Esophagus squamous epithelium (tissue), 5 donors: Measurements from ENCODE around the gene PIK3AP1. TPM values are rescaled to one million over a fixed set of nuclear protein-coding genes. Genes with fewer than 3 reads are reported as not detected.

Source experiments
- DNase-seq: peaks from one replicate; lab custom pipeline; 2025; lab: John Stamatoyannopoulos, UW
- H3K27ac ChIP-seq, 4 donors: fragments of 200-600 bp; sonication (generic); one replicate each; pipeline ENCODE4 v1.5.1; 2016 to 2019; ENCODE audit warnings: mild to moderate bottlenecking in 1 of 4
- H3K27me3 ChIP-seq, 4 donors: fragments of 200-600 bp; sonication (generic); 1 replicate in 3 of 4; 2 replicates in 1 of 4; pipeline versions ENCODE4 v1.5.1 to v1.6.0; 2017 to 2021; ENCODE audit warnings: antibody characterized with exemption in 1 of 4
- H3K36me3 ChIP-seq, 3 donors: fragments of 200-600 bp; sonication (generic); one replicate each; pipeline ENCODE4 v1.5.1; 2016 to 2019
- H3K4me1 ChIP-seq, 3 donors: fragments of 200-600 bp; sonication (generic); one replicate each; pipeline ENCODE4 v1.5.1; 2017 to 2019
- H3K4me3 ChIP-seq, 4 donors: fragments of 200-600 bp; sonication (generic); 1 replicate in 3 of 4; 2 replicates in 1 of 4; pipeline ENCODE4 v1.5.1; 2016 to 2019; ENCODE audit warnings: mild to moderate bottlenecking in 2 of 4, moderate library complexity in 1 of 4
- H3K9me3 ChIP-seq, 3 donors: fragments of 200-600 bp; sonication (generic); one replicate each; pipeline ENCODE4 v1.5.1; 2016 to 2019
- CTCF ChIP-seq, 6 experiments: fragments of 450-650 bp in 4 of 6; fragments of 200-600 bp in 2 of 6; sonication (generic) in 2 of 6; IDR thresholded peaks; one replicate each; pipeline ENCODE4 v1.5.1; 2016 to 2019; ENCODE audit warnings: antibody characterized with exemption in 6 of 6, mild to moderate bottlenecking in 4 of 6, moderate library complexity in 4 of 6
- POLR2A ChIP-seq, 4 donors: fragments of 450-650 bp; IDR thresholded peaks; one replicate each; pipeline ENCODE4 v1.6.1; 2017; ENCODE audit warnings: antibody characterized with exemption in 4 of 4, mild to moderate bottlenecking in 4 of 4, moderate library complexity in 3 of 4
- WGBS, 2 donors: methylation state at CpG; one replicate each; pipeline ENCODE4 v1.1.5; 2018; 5-methylcytosine and 5-hydroxymethylcytosine counted together
- intact Hi-C: fragments of 100-400 bp; cut with DNase I; formaldehyde crosslinking; loops from one replicate; pipeline ENCODE4 v1.15.0; 2022
- total RNA-seq, 4 donors: library from RNA; depleted of rRNA; stranded (reverse); fragments of >200 nt; gene quantifications; one replicate each; pipeline ENCODE4 v1.1.0, GENCODE V29; 2016
- donor health status: DM: yes; HTN: yes; CAD: no.

PIK3AP1 gene
- total RNA-seq, 4 donors from 2014 or later: 0.57 to 7.6 (median 3.7) TPM

- WGBS, 2 donors: 60 to 67% methylated on average over 1 of the region's 1 CpG
These were observed 83.8 kb downstream of the PIK3AP1 start for GRCh38 chr10:96636551-96636950.

GRCh38 chr10:96632974-96633710 is 87.2 kb downstream of the PIK3AP1 start:
- intact Hi-C loops: no loop called here
- Histone ChIP-seq H3K27ac (no peak overlapping the region), H3K36me3 (no peaks in the 10 kb centered on the region), H3K27me3 (no peaks in the 10 kb centered on the region), H3K9me3 (no peaks in the 10 kb centered on the region), H3K4me3 (no peak overlapping the region), H3K4me1 (peaks cover 0 to 14% (median 0%) of the 10 kb centered on the region in 3 donors)
- WGBS, 2 donors: 64 to 68% methylated on average over 4 of the region's 4 CpGs
- DNase-seq: no peak
- TF ChIP-seq CTCF (IDR thresholded peaks at IDR 0.05) (no peak), POLR2A (IDR thresholded peaks at IDR 0.05) (no peak)

More at GRCh38 chr10:96636551-96636950, 83.8 kb downstream of the PIK3AP1 start:
- H3K4me1 ChIP-seq: peaks cover 0 to 14% (median 0%) of the 10 kb centered on the region in 3 donors
- no peaks in the 10 kb centered on the region for H3K27me3 ChIP-seq
- DNase-seq: no peak
- H3K9me3 ChIP-seq: no peaks in the 10 kb centered on the region
- H3K36me3 ChIP-seq: no peaks in the 10 kb centered on the region
- intact Hi-C loops: no loop called here
- TF ChIP-seq CTCF (IDR thresholded peaks at IDR 0.05): no peak
- no peak for TF ChIP-seq POLR2A (IDR thresholded peaks at IDR 0.05)
- no peak overlapping the region for H3K27ac ChIP-seq
- H3K4me3 ChIP-seq: no peak overlapping the region

DNA sequence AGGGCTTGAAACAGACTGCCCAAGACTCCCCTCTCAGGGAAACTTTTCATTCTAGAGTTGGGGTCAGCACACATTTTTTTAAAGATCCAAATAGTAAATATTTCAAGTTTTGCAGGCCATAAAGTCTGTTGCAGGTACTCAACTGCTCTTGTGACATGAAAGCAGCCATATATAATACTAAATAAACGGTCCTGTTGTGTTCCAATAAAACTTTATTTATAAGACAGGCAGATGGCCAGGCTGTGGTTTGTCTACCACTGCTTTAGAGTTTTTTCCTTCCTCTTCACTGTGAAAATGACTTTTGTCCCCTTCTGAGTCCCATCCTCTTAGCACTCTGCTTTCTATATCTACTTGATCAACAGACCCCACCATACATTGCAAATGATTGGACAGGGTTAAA is 93.0 kb downstream of the PIK3AP1 start:
- no peaks in the 10 kb centered on the region for H3K9me3 ChIP-seq
- DNase-seq: no peak
- WGBS, 2 donors: 75 to 92% methylated on average over 1 of the region's 1 CpG
- no peaks in the 10 kb centered on the region for H3K4me1 ChIP-seq
- no peaks in the 10 kb centered on the region for H3K27me3 ChIP-seq
- intact Hi-C loops: no loop called here
- TF ChIP-seq CTCF (IDR thresholded peaks at IDR 0.05) (no peak), POLR2A (IDR thresholded peaks at IDR 0.05) (no peak)
- no peaks in the 10 kb centered on the region for H3K36me3 ChIP-seq
- no peak overlapping the region for H3K4me3 ChIP-seq
- H3K27ac ChIP-seq: no peak overlapping the region

- TF ChIP-seq CTCF (IDR thresholded peaks at IDR 0.05) (no peak), POLR2A (IDR thresholded peaks at IDR 0.05) (no peak)
- DNase-seq: no peak
- 76 to 81% methylated on average over 4 to 5 of the region's 5 CpGs for WGBS, 2 donors
- no peak overlapping the region for H3K27ac ChIP-seq
- H3K36me3 ChIP-seq: no peaks in the 10 kb centered on the region
- intact Hi-C loops: no loop called here
- H3K4me3 ChIP-seq: no peak overlapping the region
- H3K4me1 ChIP-seq: no peaks in the 10 kb centered on the region
- no peaks in the 10 kb centered on the region for H3K9me3 ChIP-seq
- no peaks in the 10 kb centered on the region for H3K27me3 ChIP-seq
These were observed 93.5 kb downstream of the PIK3AP1 start for GRCh38 chr10:96626795-96627194.

- intact Hi-C loops: no loop called here
These were observed 95.1 kb downstream of the PIK3AP1 start for GRCh38 chr10:96625173-96625572.

More at GRCh38 chr10:96625173-96625572, 95.1 kb downstream of the PIK3AP1 start:
- no peaks in the 10 kb centered on the region for H3K9me3 ChIP-seq
- peaks cover 0 to 2% (median 0%) of the 10 kb centered on the region in 3 donors for H3K4me1 ChIP-seq
- H3K36me3 ChIP-seq: no peaks in the 10 kb centered on the region
- no peaks in the 10 kb centered on the region for H3K27me3 ChIP-seq
- H3K27ac ChIP-seq: no peak overlapping the region
- H3K4me3 ChIP-seq: no peak overlapping the region
- no peak for DNase-seq
- 33 to 40% methylated on average over 1 of the region's 1 CpG for WGBS, 2 donors
- TF ChIP-seq CTCF (IDR thresholded peaks at IDR 0.05) (no peak), POLR2A (IDR thresholded peaks at IDR 0.05) (no peak)
